HL-60/S4 (cell line): ENCODE results near the gene AKAP4.

Experiments
- in situ Hi-C: fragments of 300-500 bp; cut with MboI; formaldehyde crosslinking; loops from 2 replicates; pipeline ENCODE4 v1.14.3; 2022; ENCODE audit warnings: low sequenced_read_pairs

Gene AKAP4

GRCh38 chrX:50200907-50201306 lies at the start of gene AKAP4:
TSS of gene AKAP4 (minus strand) at chrX:50201007. CDS start at chrX:50200889, 118 bp downstream.
- in situ Hi-C loops = no loop called here

- in situ Hi-C loops = no loop called here
Measured at GRCh38 chrX:50211510-50211909, 10.7 kb upstream of the AKAP4 start.

GRCh38 chrX:50206753-50207152 lies 5.9 kb upstream of the AKAP4 start:
- in situ Hi-C loops = no loop called here

GRCh38 chrX:50204364-50204899 lies 3.6 kb upstream of the AKAP4 start, which contains the start of gene CCNB3:
TSS of gene CCNB3 (plus strand) at chrX:50204765. CDS start at chrX:50285164, 80,399 bp downstream.
- in situ Hi-C loops = no loop called here

- in situ Hi-C loops = no loop called here
Measured at GRCh38 chrX:50202539-50202938, 1.7 kb upstream of the AKAP4 start.

GRCh38 chrX:50198348-50198747 lies 2.5 kb downstream of the AKAP4 start:
- in situ Hi-C loops = no loop called here

- in situ Hi-C loops = no loop called here
Measured at GRCh38 chrX:50188859-50189600, 11.8 kb downstream of the AKAP4 start.

- in situ Hi-C loops = no loop called here
Measured at GRCh38 chrX:50183891-50184290, 16.9 kb downstream of the AKAP4 start.

GRCh38 chrX:50180073-50180940 lies 20.5 kb downstream of the AKAP4 start:
- in situ Hi-C loops = no loop called here

GRCh38 chrX:50169717-50170116 lies 31.1 kb downstream of the AKAP4 start:
- in situ Hi-C loops = no loop called here

- in situ Hi-C loops = no loop called here
Measured at GRCh38 chrX:50168241-50168687, 32.5 kb downstream of the AKAP4 start.

- in situ Hi-C loops = no loop called here
Measured at GRCh38 chrX:50167366-50167765, 33.4 kb downstream of the AKAP4 start.

- in situ Hi-C loops = no loop called here
Measured at GRCh38 chrX:50165727-50166126, 35.1 kb downstream of the AKAP4 start.

- in situ Hi-C loops = no loop called here
Measured at GRCh38 chrX:50161127-50161526, 39.7 kb downstream of the AKAP4 start.

GRCh38 chrX:50158593-50158992 lies 42.2 kb downstream of the AKAP4 start:
- in situ Hi-C loops = no loop called here

GRCh38 chrX:50157545-50158135 lies 43.2 kb downstream of the AKAP4 start:
- in situ Hi-C loops = no loop called here

GRCh38 chrX:50154429-50154828 lies 46.4 kb downstream of the AKAP4 start:
- in situ Hi-C loops = no loop called here

- in situ Hi-C loops = no loop called here
Measured at GRCh38 chrX:50152456-50152855, 48.4 kb downstream of the AKAP4 start.

GRCh38 chrX:50147972-50148371 lies 52.8 kb downstream of the AKAP4 start:
- in situ Hi-C loops = no loop called here
